Type B pancreatic cell (in vitro differentiated cells): ENCODE measurements around the gene PPP1R15B. TPM values are rescaled to one million over a fixed set of nuclear protein-coding genes. Genes with fewer than 3 reads are reported as not detected.
A peak's percentile ranks its signal among the peaks of the same experiment; 100 is the strongest.

Source experiments
- DNase-seq: peaks from one replicate; pipeline ENCODE4 v3.0.0; 2021; ENCODE audit warnings: mixed read lengths; ENCODE audit not compliant: unreplicated experiment; ENCODE audit errors: extremely low spot score
- H3K27ac Mint-ChIP-seq: 2 replicates; pipeline ENCODE4 v1.8.0; 2021; ENCODE audit warnings: mild to moderate bottlenecking, mixed read lengths
- H3K27me3 Mint-ChIP-seq: 2 replicates; pipeline ENCODE4 v1.8.0; 2021; ENCODE audit warnings: mixed read lengths
- H3K36me3 Mint-ChIP-seq: 2 replicates; pipeline ENCODE4 v1.8.0; 2021; ENCODE audit warnings: mixed read lengths
- H3K4me1 Mint-ChIP-seq: one replicate; pipeline ENCODE4 v1.8.0; 2021; ENCODE audit warnings: mixed read lengths; ENCODE audit not compliant: unreplicated experiment
- H3K4me3 Mint-ChIP-seq: 2 replicates; pipeline ENCODE4 v1.8.0; 2021; ENCODE audit warnings: mild to moderate bottlenecking, mixed read lengths
- H3K9me3 Mint-ChIP-seq: 2 replicates; pipeline ENCODE4 v1.8.0; 2021; ENCODE audit warnings: mixed read lengths
- CTCF ChIP-seq: fragments of 200-600 bp; sonication (generic); conservative IDR thresholded peaks from 2 replicates; pipeline ENCODE4 v1.5.0; 2021; ENCODE audit warnings: antibody characterized with exemption, mild to moderate bottlenecking
- total RNA-seq: library from RNA; stranded (reverse); gene quantifications from 2 replicates; pipeline ENCODE4 v1.2.1, GENCODE V29; 2021; ENCODE audit warnings: low replicate concordance

Gene PPP1R15B
- total RNA-seq, 1 donor from 2014 or later: 43.3 TPM

DNA sequence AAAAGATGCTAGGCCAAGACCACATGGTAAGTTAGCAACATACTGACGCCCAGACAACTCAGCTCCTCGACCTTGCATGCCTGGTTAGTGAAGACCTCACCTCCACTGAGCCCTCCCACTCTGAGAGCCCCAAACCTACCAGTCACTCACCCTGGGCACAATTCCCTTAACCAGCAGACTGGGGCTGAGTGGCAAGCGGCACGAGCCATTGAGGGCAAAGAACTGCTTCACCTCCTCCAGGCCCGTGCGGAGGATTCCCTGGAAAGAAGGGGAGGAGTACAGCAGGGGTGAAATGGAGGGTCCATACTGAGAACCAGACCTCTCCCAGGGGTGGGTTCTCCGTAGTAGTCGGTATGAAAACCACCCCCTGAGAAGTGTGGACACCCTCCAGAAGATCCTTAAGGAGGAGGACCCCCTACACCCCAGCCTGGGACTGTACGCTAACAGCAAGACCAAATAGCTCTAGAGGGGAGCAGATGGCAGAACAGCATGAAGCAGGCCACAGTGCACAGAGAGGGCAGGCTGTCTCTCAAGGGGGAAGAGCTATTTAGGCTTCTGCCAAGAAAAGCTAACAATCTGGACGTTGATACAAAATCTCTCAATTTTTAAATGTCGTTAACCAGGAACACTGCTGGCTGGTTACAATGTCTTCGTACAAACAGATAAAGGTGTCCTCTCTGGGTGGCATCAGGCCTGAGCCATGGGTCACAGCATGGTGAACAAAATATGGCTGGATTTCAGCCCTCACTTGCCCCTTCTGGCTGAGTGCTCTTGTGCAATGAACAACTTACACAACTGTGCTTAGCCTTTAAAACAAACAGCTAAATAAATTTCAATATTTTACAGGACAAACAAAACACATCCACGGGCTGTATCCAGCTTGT, 31.0 kb upstream of the PPP1R15B start:
- TF ChIP-seq CTCF: no peak
- H3K27me3 Mint-ChIP-seq: no peaks in the 10 kb centered on the region
- peak overlapping the region; percentile 71 for H3K4me3 Mint-ChIP-seq
- H3K9me3 Mint-ChIP-seq: no peaks in the 10 kb centered on the region
- peaks cover 14% of the 10 kb centered on the region for H3K4me1 Mint-ChIP-seq
- peaks cover 45% of the 10 kb centered on the region for H3K36me3 Mint-ChIP-seq
- H3K27ac Mint-ChIP-seq: peak overlapping the region; percentile 99
- no peak for DNase-seq

- H3K36me3 Mint-ChIP-seq: peaks cover 42% of the 10 kb centered on the region
- H3K27ac Mint-ChIP-seq: peak overlapping the region; percentile 99
- H3K9me3 Mint-ChIP-seq: no peaks in the 10 kb centered on the region
- TF ChIP-seq CTCF: no peak
- peaks cover 3% of the 10 kb centered on the region for H3K4me1 Mint-ChIP-seq
- no peak overlapping the region for H3K4me3 Mint-ChIP-seq
- DNase-seq: no peak
- H3K27me3 Mint-ChIP-seq: no peaks in the 10 kb centered on the region
Observed at GRCh38 chr1:204441558-204441957, 29.9 kb upstream of the PPP1R15B start.

DNA sequence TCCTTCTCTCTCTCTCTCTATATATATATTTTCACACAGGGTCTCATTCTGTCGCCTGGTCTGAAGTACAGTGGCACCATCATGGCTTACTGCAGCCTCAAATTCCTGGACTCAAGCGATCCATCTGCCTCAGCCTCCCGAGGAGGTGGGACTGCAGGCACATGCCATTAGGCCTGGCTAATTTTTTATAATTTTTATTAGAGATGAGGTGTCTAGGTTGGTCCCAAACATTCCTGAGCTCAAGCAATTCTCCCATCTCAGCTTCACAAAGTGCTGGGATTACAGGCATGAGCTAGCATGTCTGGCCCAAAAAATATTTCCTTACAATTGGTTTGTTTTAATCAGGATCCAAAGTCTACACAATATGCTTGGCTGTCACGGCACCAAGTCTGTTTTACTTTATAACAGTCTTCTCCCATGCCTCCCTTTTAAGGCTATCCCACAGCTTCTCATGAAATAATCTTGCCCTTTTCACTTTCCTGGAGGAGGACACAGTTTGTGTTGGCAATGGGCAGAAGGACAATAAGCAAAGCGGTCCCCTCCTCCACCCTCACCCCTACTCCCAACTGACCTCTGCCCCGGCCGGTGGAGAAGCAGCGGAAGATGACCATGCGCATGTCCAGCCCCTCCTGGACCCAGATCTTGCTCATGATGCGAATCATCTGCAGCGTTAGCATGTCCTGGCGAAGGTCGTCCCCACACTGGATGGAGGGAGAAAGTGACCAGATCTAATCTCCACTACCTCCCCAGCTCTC, 28.2 kb upstream of the PPP1R15B start:
- Mint-ChIP-seq H3K36me3 (peaks cover 40% of the 10 kb centered on the region), H3K27me3 (no peaks in the 10 kb centered on the region), H3K4me3 (no peak overlapping the region), H3K9me3 (no peaks in the 10 kb centered on the region), H3K4me1 (no peaks in the 10 kb centered on the region), H3K27ac (peak overlapping the region; percentile 28)
- no peak for TF ChIP-seq CTCF
- DNase-seq: no peak

- peak overlapping the region; percentile 61 for H3K27ac Mint-ChIP-seq
- H3K4me3 Mint-ChIP-seq: no peak overlapping the region
- no peaks in the 10 kb centered on the region for H3K9me3 Mint-ChIP-seq
- H3K36me3 Mint-ChIP-seq: peaks cover 35% of the 10 kb centered on the region
- no peak for DNase-seq
- TF ChIP-seq CTCF: no peak
- H3K4me1 Mint-ChIP-seq: no peaks in the 10 kb centered on the region
- H3K27me3 Mint-ChIP-seq: no peaks in the 10 kb centered on the region
Observed at GRCh38 chr1:204438628-204439027, 27.0 kb upstream of the PPP1R15B start.

GRCh38 chr1:204437796-204438570, 26.4 kb upstream of the PPP1R15B start:
- Mint-ChIP-seq H3K9me3 (no peaks in the 10 kb centered on the region), H3K36me3 (peaks cover 35% of the 10 kb centered on the region), H3K4me3 (no peak overlapping the region), H3K27me3 (no peaks in the 10 kb centered on the region), H3K4me1 (no peaks in the 10 kb centered on the region), H3K27ac (peak overlapping the region; percentile 61)
- no peak for DNase-seq
- TF ChIP-seq CTCF: no peak
